Testis (tissue), 3 donors: ENCODE data around the gene PDE6G. TPM values are rescaled to one million over a fixed set of nuclear protein-coding genes. Genes with fewer than 3 reads are reported as not detected.

Experiments
- DNase-seq: peaks from one replicate; pipeline ENCODE4 v3.0.0-alpha.2; 2019
- H3K27ac ChIP-seq, 2 donors: fragments of 200-600 bp; sonication (generic); one replicate each; pipeline ENCODE4 v1.5.1; 2019
- H3K27me3 ChIP-seq: fragments of 200-600 bp; sonication (generic); one replicate; pipeline ENCODE4 v1.5.1; 2019
- H3K36me3 ChIP-seq: fragments of 200-600 bp; sonication (generic); one replicate; pipeline ENCODE4 v1.5.1; 2017; ENCODE audit warnings: low read depth; ENCODE audit errors: missing control alignments
- H3K4me1 ChIP-seq: fragments of 200-600 bp; sonication (generic); one replicate; pipeline ENCODE4 v1.5.1; 2019
- H3K4me3 ChIP-seq, 2 donors: fragments of 200-600 bp; sonication (generic); one replicate each; pipeline ENCODE4 v1.5.1; 2017 to 2019
- H3K9me3 ChIP-seq: fragments of 200-600 bp; sonication (generic); one replicate; pipeline ENCODE4 v1.5.1; 2017
- CTCF ChIP-seq, 3 experiments: fragments of 450-650 bp in 2 of 3; fragments of 200-600 bp in 1 of 3; sonication (generic) in 1 of 3; IDR thresholded peaks; one replicate each; pipeline ENCODE4 v1.5.1; 2016 to 2019; ENCODE audit warnings: antibody characterized with exemption in 3 of 3, mild to moderate bottlenecking in 2 of 3, moderate library complexity in 1 of 3
- POLR2A ChIP-seq: fragments of 450-650 bp; IDR thresholded peaks from one replicate; pipeline ENCODE4 v1.6.1; 2017; ENCODE audit warnings: antibody characterized with exemption, mild to moderate bottlenecking, moderate library complexity
- WGBS, 2 donors: methylation state at CpG; one replicate each; pipeline ENCODE4 v1.1.5; 2018; 5-methylcytosine and 5-hydroxymethylcytosine counted together
- intact Hi-C: fragments of 100-400 bp; cut with DNase I; formaldehyde crosslinking; loops from one replicate; pipeline ENCODE4 v1.15.1; 2023; ENCODE audit warnings: low total_unique reads
- polyA plus RNA-seq: library from polyadenylated mRNA; stranded (reverse); fragments of 350-450 nt; fragmentation: Illumina TruSeq; extraction: RNeasy Lipid Tissue Mini Kit (QIAGEN cat#74804); gene quantifications from one replicate; pipeline ENCODE4 v1.2.3, GENCODE V29; 2014; ENCODE audit warnings: low read depth, low replicate concordance; ENCODE audit not compliant: insufficient read depth
- total RNA-seq, 2 donors: library from RNA; depleted of rRNA; stranded (reverse); fragments of >200 nt; gene quantifications; one replicate each; pipeline ENCODE4 v1.2.3, GENCODE V29; 2016

The PDE6G gene
- total and polyA plus RNA-seq, 3 donors from 2014 or later: 0.56 to 4.9 (median 1.0) TPM

- 66 to 70% methylated on average over 15 to 18 of the region's 18 CpGs for WGBS, 2 donors
- no peak for DNase-seq
- intact Hi-C loops: no loop called here
- no peaks in the 10 kb centered on the region for H3K36me3 ChIP-seq
- peaks cover 8% of the 10 kb centered on the region for H3K4me1 ChIP-seq
- no peaks in the 10 kb centered on the region for H3K27me3 ChIP-seq
- no peak for TF ChIP-seq POLR2A
- TF ChIP-seq CTCF (IDR thresholded peaks at IDR 0.05): no peak
- peak overlapping the region in 1 of 2 donors; percentile 75 for H3K4me3 ChIP-seq
- H3K9me3 ChIP-seq: no peaks in the 10 kb centered on the region
- no peak overlapping the region for H3K27ac ChIP-seq
Observed at GRCh38 chr17:81667754-81668153, 11.4 kb upstream of the PDE6G start.

GRCh38 chr17:81666342-81667191 lies 10.2 kb upstream of the PDE6G start, which contains the start of the genes CCDC137 and OXLD1:
Gene CCDC137 (plus strand): TSS chr17:81666737. CDS start chr17:81666767, 30 bp downstream.
Gene OXLD1 (minus strand): TSS chr17:81666605. CDS start chr17:81666577, 28 bp downstream.
- H3K4me1 ChIP-seq: peaks cover 8% of the 10 kb centered on the region
- H3K9me3 ChIP-seq: no peaks in the 10 kb centered on the region
- no peaks in the 10 kb centered on the region for H3K27me3 ChIP-seq
- peak within 1 kb of the TSS; percentile 45 to 79 for H3K27ac ChIP-seq
- intact Hi-C loops: no loop called here
- TF ChIP-seq POLR2A (peak; percentile 52), CTCF (IDR thresholded peaks at IDR 0.05) (no peak)
- peak within 1 kb of the TSS; percentile 75 to 92 for H3K4me3 ChIP-seq
- no peaks in the 10 kb centered on the region for H3K36me3 ChIP-seq
- 1% methylated on average over 91 of the region's 96 CpGs; no CpG with 5 or more reads in 1 of the 2 donors for WGBS, 2 donors
- DNase-seq: peak; percentile 97

GRCh38 chr17:81666092-81666341 lies 9.7 kb upstream of the PDE6G start:
- Histone ChIP-seq H3K4me1 (peaks cover 8% of the 10 kb centered on the region), H3K36me3 (no peaks in the 10 kb centered on the region), H3K27ac (peak overlapping the region; percentile 45 to 79), H3K9me3 (no peaks in the 10 kb centered on the region), H3K27me3 (no peaks in the 10 kb centered on the region), H3K4me3 (peak overlapping the region; percentile 75 to 92)
- DNase-seq: peak; percentile 28
- TF ChIP-seq POLR2A (no peak), CTCF (IDR thresholded peaks at IDR 0.05) (no peak)
- intact Hi-C loops: no loop called here
- WGBS, 2 donors: 0% methylated on average over 6 to 16 of the region's 16 CpGs

- H3K4me3 ChIP-seq: peak overlapping the region; percentile 75 to 92
- peaks cover 8% of the 10 kb centered on the region for H3K4me1 ChIP-seq
- 33 to 57% methylated on average over 12 to 30 of the region's 30 CpGs for WGBS, 2 donors
- no peak for DNase-seq
- H3K27ac ChIP-seq: peak overlapping the region in 1 of 2 donors; percentile 79
- no peak for TF ChIP-seq POLR2A
- TF ChIP-seq CTCF (IDR thresholded peaks at IDR 0.05): no peak
- no peaks in the 10 kb centered on the region for H3K36me3 ChIP-seq
- intact Hi-C loops: no loop called here
- H3K9me3 ChIP-seq: no peaks in the 10 kb centered on the region
- no peaks in the 10 kb centered on the region for H3K27me3 ChIP-seq
Observed at GRCh38 chr17:81665205-81666091, 9.1 kb upstream of the PDE6G start.
